ENCODE data around the gene LHFPL3.

LHFPL3 gene

GRCh38 chr7:104603957-104604356 lies 275.6 kb downstream of the LHFPL3 start:
- TF ChIP-seq EZH2phosphoT487 (IDR thresholded peaks at IDR 0.05; ENCODE audit: borderline replicate concordance, low read length), result no peak
- TF ChIP-seq, protein P1, sequence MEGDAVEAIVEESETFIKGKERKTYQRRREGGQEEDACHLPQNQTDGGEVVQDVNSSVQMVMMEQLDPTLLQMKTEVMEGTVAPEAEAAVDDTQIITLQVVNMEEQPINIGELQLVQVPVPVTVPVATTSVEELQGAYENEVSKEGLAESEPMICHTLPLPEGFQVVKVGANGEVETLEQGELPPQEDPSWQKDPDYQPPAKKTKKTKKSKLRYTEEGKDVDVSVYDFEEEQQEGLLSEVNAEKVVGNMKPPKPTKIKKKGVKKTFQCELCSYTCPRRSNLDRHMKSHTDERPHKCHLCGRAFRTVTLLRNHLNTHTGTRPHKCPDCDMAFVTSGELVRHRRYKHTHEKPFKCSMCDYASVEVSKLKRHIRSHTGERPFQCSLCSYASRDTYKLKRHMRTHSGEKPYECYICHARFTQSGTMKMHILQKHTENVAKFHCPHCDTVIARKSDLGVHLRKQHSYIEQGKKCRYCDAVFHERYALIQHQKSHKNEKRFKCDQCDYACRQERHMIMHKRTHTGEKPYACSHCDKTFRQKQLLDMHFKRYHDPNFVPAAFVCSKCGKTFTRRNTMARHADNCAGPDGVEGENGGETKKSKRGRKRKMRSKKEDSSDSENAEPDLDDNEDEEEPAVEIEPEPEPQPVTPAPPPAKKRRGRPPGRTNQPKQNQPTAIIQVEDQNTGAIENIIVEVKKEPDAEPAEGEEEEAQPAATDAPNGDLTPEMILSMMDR (IDR thresholded peaks at IDR 0.05; ENCODE audit: low read depth, low read length, poor library complexity, severe bottlenecking), result no peak
- Histone ChIP-seq H3F3A (ENCODE audit: control insufficient read depth, insufficient read depth) (no peaks in the 10 kb centered on the region), H4K20me1 (ENCODE audit: control insufficient read depth, insufficient read depth, low read depth, low read length) (no peaks in the 10 kb centered on the region), H3K79me2 (ENCODE audit: control insufficient read depth, low read length) (no peaks in the 10 kb centered on the region), H3K27ac (ENCODE audit: low read depth, low read length) (no peak overlapping the region), H3K9me3 (ENCODE audit: control insufficient read depth, insufficient read depth, low read length) (no peaks in the 10 kb centered on the region), H3K36me3 (ENCODE audit: control insufficient read depth, low read length) (no peaks in the 10 kb centered on the region), H3K4me2 (ENCODE audit: low read length) (no peak overlapping the region), H3K4me1 (ENCODE audit: control insufficient read depth, low read length) (no peaks in the 10 kb centered on the region), H3K9me2 (replicated peaks; ENCODE audit: control insufficient read depth, low read length) (no peaks in the 10 kb centered on the region), H3K27me3 (ENCODE audit: control insufficient read depth, low read length) (no peaks in the 10 kb centered on the region), H3K4me3 (ENCODE audit: low read length) (no peak overlapping the region)

DNA sequence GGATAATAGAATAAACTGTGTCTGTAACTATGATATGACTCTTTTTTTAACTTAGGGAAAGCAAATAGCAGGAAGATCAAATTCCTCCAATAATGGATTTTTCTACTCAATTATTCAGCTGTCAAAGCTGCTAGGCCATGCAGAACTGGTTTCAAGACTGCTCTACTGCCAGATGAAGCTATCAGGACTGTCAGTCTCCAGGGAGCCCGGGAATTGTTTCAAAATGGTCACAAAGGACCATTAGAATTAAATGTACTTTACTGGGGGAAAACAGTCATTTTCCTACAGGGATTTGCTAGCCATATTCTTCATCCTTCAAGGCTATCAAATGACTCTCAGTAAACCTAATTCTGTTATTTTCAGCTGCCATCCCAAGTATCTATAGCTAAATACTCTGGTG lies 276.3 kb downstream of the LHFPL3 start:
- Histone ChIP-seq H3K9me2 (replicated peaks; ENCODE audit: control insufficient read depth, low read length) (no peaks in the 10 kb centered on the region), H3K4me3 (ENCODE audit: low read length) (no peak overlapping the region), H3K27me3 (ENCODE audit: control insufficient read depth, low read length) (no peaks in the 10 kb centered on the region), H3K27ac (ENCODE audit: low read depth, low read length) (no peak overlapping the region), H3K36me3 (ENCODE audit: control insufficient read depth, low read length) (no peaks in the 10 kb centered on the region), H3K4me1 (ENCODE audit: control insufficient read depth, low read length) (no peaks in the 10 kb centered on the region), H3K4me2 (ENCODE audit: low read length) (no peak overlapping the region), H4K20me1 (ENCODE audit: control insufficient read depth, insufficient read depth, low read depth, low read length) (no peaks in the 10 kb centered on the region), H3K9me3 (ENCODE audit: control insufficient read depth, insufficient read depth, low read length) (no peaks in the 10 kb centered on the region), H3F3A (ENCODE audit: control insufficient read depth, insufficient read depth) (no peaks in the 10 kb centered on the region), H3K79me2 (ENCODE audit: control insufficient read depth, low read length) (no peaks in the 10 kb centered on the region)
- TF ChIP-seq, protein P1 (IDR thresholded peaks at IDR 0.05; ENCODE audit: low read depth, low read length, poor library complexity, severe bottlenecking), result no peak
- TF ChIP-seq EZH2phosphoT487 (IDR thresholded peaks at IDR 0.05; ENCODE audit: borderline replicate concordance, low read length), result no peak

DNA sequence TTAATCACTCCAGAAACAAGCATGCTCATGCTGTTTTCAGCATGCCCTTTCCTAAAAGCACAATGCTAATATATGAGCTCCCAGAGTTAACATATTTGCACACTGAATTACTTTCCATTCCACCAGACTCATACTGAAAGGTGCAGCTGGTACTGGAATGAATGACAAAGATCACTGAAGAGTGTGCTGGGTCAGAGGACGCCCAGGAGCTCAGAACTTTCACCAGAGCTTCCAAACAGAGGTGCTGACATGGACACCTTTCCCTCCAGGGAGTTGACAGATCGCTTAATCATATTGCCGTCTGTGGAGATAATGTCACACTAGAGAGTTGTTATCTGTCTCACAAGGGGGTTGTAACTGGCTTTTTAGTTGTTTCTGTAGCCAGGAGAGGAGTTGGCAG lies 292.9 kb downstream of the LHFPL3 start:
- no peaks in the 10 kb centered on the region for H3K79me2 ChIP-seq (ENCODE audit: control insufficient read depth, low read length)
- H3K4me3 ChIP-seq (ENCODE audit: low read length), result no peak overlapping the region
- H3F3A ChIP-seq (ENCODE audit: control insufficient read depth, insufficient read depth), result no peaks in the 10 kb centered on the region
- no peaks in the 10 kb centered on the region for H3K4me1 ChIP-seq (ENCODE audit: control insufficient read depth, low read length)
- no peaks in the 10 kb centered on the region for H4K20me1 ChIP-seq (ENCODE audit: control insufficient read depth, insufficient read depth, low read depth, low read length)
- H3K4me2 ChIP-seq (ENCODE audit: low read length), result no peak overlapping the region
- no peak overlapping the region for H3K27ac ChIP-seq (ENCODE audit: low read depth, low read length)
- H3K9me2 ChIP-seq (replicated peaks; ENCODE audit: control insufficient read depth, low read length), result no peaks in the 10 kb centered on the region
- peaks cover 7% of the 10 kb centered on the region for H3K27me3 ChIP-seq (ENCODE audit: control insufficient read depth, low read length)
- no peaks in the 10 kb centered on the region for H3K36me3 ChIP-seq (ENCODE audit: control insufficient read depth, low read length)
- TF ChIP-seq, protein P1 (IDR thresholded peaks at IDR 0.05; ENCODE audit: low read depth, low read length, poor library complexity, severe bottlenecking), result no peak
- TF ChIP-seq EZH2phosphoT487 (IDR thresholded peaks at IDR 0.05; ENCODE audit: borderline replicate concordance, low read length), result no peak
- no peaks in the 10 kb centered on the region for H3K9me3 ChIP-seq (ENCODE audit: control insufficient read depth, insufficient read depth, low read length)

DNA sequence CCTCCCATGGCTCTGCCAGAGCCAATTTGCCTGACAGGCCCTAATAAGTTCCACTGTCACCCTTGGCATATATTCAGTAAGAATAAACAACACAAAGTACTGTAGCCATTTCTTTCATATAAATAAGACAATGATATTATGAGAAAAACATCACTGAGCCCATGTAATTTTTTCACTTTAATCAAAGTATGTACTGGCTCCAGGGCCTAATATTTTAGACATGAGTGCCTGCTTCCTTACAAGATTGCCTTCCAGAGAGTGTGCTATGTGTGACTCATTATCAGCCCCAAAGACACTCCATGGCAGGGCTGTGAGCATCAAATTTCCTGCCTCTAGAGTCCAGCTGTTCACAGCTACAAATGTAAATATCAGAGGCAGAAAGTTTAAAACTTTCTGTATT lies 297.6 kb downstream of the LHFPL3 start:
- no peaks in the 10 kb centered on the region for H3K4me1 ChIP-seq (ENCODE audit: control insufficient read depth, low read length)
- TF ChIP-seq, protein P1 (IDR thresholded peaks at IDR 0.05; ENCODE audit: low read depth, low read length, poor library complexity, severe bottlenecking), result no peak
- TF ChIP-seq EZH2phosphoT487 (IDR thresholded peaks at IDR 0.05; ENCODE audit: borderline replicate concordance, low read length), result no peak
- peaks cover 5% of the 10 kb centered on the region for H3K27me3 ChIP-seq (ENCODE audit: control insufficient read depth, low read length)
- no peaks in the 10 kb centered on the region for H3F3A ChIP-seq (ENCODE audit: control insufficient read depth, insufficient read depth)
- H3K79me2 ChIP-seq (ENCODE audit: control insufficient read depth, low read length), result no peaks in the 10 kb centered on the region
- no peaks in the 10 kb centered on the region for H3K9me2 ChIP-seq (replicated peaks; ENCODE audit: control insufficient read depth, low read length)
- no peak overlapping the region for H3K4me2 ChIP-seq (ENCODE audit: low read length)
- no peak overlapping the region for H3K4me3 ChIP-seq (ENCODE audit: low read length)
- no peaks in the 10 kb centered on the region for H3K36me3 ChIP-seq (ENCODE audit: control insufficient read depth, low read length)
- no peak overlapping the region for H3K27ac ChIP-seq (ENCODE audit: low read depth, low read length)
- H4K20me1 ChIP-seq (ENCODE audit: control insufficient read depth, insufficient read depth, low read depth, low read length), result no peaks in the 10 kb centered on the region
- no peaks in the 10 kb centered on the region for H3K9me3 ChIP-seq (ENCODE audit: control insufficient read depth, insufficient read depth, low read length)
